Spleen (tissue), 7 donors: ENCODE data around the gene COL21A1.

Experiments used
- POLR2A ChIP-seq, 3 donors: fragments of 450-650 bp; IDR thresholded peaks; one replicate each; pipeline ENCODE4 v1.5.1; 2017; ENCODE audit warnings: antibody characterized with exemption in 3 of 3, mild to moderate bottlenecking in 1 of 3
- TF ChIP-seq, protein P1 (sequence below), 11 experiments: fragments of 200-600 bp in 7 of 11; fragments of 450-650 bp in 4 of 11; sonication (generic) in 4 of 11; IDR thresholded peaks in 8 of 11; conservative IDR thresholded peaks in 3 of 11; 1 replicate in 7 of 11; 2 replicates in 4 of 11; pipeline versions ENCODE4 v1.4.0 to v1.8.0; 2016 to 2021; ENCODE audit warnings: antibody characterized with exemption in 11 of 11, inconsistent platforms in 4 of 11, mild to moderate bottlenecking in 1 of 11
- donor health status: DM: no; HTN: no; CAD: no; lungs with moderate emphysema.
- donor health status: DM: no; HTN: no; CAD: no.
- donor health status: DM: no; HTN: no; CAD: no.

DNA sequence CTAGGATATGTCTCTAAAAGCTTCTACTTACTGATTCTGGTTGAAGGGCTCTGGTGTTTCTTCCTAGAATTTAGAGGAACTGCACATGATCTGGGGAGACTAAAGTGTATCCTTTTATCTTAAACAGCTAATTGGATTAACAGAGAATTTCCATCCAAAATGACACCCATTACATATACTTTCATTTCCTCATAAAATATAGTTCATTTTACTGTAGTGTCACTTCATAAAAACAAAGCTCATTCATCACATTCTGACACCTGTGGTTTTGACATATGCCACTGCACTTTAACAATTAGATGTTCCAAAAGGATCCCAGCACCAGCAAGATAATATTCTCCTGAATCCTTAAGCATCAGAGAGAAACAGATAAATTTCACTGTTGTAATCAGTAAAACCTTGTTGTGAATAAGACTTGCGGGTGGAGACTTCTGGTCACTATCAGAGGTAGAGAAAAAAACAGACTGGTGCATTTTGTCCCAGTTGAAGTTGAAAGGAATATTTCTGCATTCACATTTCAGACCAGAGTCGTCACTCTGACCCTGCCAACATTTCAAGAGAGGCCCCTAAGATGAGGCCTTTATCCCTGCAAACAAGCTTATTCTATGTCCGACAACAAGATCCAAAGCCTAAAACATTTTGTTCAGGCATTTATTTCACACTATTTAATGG is 196.7 kb downstream of the COL21A1 start:
- TF ChIP-seq, protein P1, sequence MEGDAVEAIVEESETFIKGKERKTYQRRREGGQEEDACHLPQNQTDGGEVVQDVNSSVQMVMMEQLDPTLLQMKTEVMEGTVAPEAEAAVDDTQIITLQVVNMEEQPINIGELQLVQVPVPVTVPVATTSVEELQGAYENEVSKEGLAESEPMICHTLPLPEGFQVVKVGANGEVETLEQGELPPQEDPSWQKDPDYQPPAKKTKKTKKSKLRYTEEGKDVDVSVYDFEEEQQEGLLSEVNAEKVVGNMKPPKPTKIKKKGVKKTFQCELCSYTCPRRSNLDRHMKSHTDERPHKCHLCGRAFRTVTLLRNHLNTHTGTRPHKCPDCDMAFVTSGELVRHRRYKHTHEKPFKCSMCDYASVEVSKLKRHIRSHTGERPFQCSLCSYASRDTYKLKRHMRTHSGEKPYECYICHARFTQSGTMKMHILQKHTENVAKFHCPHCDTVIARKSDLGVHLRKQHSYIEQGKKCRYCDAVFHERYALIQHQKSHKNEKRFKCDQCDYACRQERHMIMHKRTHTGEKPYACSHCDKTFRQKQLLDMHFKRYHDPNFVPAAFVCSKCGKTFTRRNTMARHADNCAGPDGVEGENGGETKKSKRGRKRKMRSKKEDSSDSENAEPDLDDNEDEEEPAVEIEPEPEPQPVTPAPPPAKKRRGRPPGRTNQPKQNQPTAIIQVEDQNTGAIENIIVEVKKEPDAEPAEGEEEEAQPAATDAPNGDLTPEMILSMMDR (IDR thresholded peaks at IDR 0.05 in 8 of 11, conservative IDR thresholded peaks at IDR 0.05 in 3 of 11): no peak
- no peak for TF ChIP-seq POLR2A (IDR thresholded peaks at IDR 0.05)
